Measurements from ENCODE around the gene DNAJB2.
A peak's percentile ranks its signal among the peaks of the same experiment; 100 is the strongest.

The DNAJB2 gene

GRCh38 chr2:219279151-219279915 is at the start of gene DNAJB2:
Gene DNAJB2 (plus strand): TSS chr2:219279366. CDS start chr2:219279834, 468 bp downstream.
- TF ChIP-seq CTCF (conservative IDR thresholded peaks at IDR 0.05), result 0 out of 2 replicates have a peak, but pooled peaks have one; percentile 9
- peak within 1 kb of the TSS; percentile 87 for H3K27ac ChIP-seq

GRCh38 chr2:219230059-219230540 is 49.1 kb upstream of the DNAJB2 start:
- TF ChIP-seq CTCF (conservative IDR thresholded peaks at IDR 0.05), result no peak

GRCh38 chr2:219234331-219234730 is 44.8 kb upstream of the DNAJB2 start:
- no peak overlapping the region for H3K27ac ChIP-seq
- no peak for TF ChIP-seq CTCF (conservative IDR thresholded peaks at IDR 0.05)

More at GRCh38 chr2:219230059-219230540, 49.1 kb upstream of the DNAJB2 start:
- peak overlapping the region; percentile 95 for H3K27ac ChIP-seq

- no peak for TF ChIP-seq CTCF (conservative IDR thresholded peaks at IDR 0.05)
- H3K27ac ChIP-seq, result no peak overlapping the region
Observed at GRCh38 chr2:219243291-219243761, 35.8 kb upstream of the DNAJB2 start.

DNA sequence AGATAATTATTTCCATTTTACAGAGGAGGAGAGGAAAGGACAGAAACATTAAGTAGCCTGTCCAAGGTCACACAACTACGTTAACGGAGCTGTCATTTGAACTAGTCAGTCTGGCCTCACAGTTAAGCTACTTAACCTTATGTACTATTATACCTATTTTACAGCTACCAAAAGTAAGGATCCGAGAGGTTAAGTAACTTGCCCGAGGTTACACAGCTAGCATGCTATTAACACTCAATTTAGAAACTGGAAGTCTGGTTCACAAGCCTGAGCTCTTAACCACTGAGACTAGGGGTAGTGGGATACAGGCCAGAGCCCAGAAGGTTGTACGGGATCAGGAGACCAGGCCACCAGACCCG is 34.4 kb upstream of the DNAJB2 start:
- TF ChIP-seq CTCF (conservative IDR thresholded peaks at IDR 0.05), result no peak
- peak overlapping the region; percentile 99 for H3K27ac ChIP-seq

GRCh38 chr2:219245148-219245898 is 33.8 kb upstream of the DNAJB2 start, which contains the start of the genes GLB1L and STK16:
Gene GLB1L (minus strand): TSS chr2:219245444. CDS start chr2:219243573, 1,871 bp downstream.
Gene STK16 (plus strand): TSS chr2:219245479. CDS start chr2:219246000, 521 bp downstream.
- peak within 1 kb of the TSS; percentile 99 for H3K27ac ChIP-seq
- TF ChIP-seq CTCF (conservative IDR thresholded peaks at IDR 0.05), result no peak

- peak overlapping the region; percentile 99 for H3K27ac ChIP-seq
- TF ChIP-seq CTCF (conservative IDR thresholded peaks at IDR 0.05), result no peak
Observed at GRCh38 chr2:219245899-219246230, 33.3 kb upstream of the DNAJB2 start.

Data from VCaP (cell line).